Loucy (cell line): Measurements from ENCODE around the gene RPA3.

ENCODE experiments used
- H2AFZ ChIP-seq: fragments of 200-600 bp; sonication (generic); 2 replicates; pipeline ENCODE4 v1.6.0; 2016; ENCODE audit warnings: antibody characterized with exemption, mild to moderate bottlenecking, low read length, moderate library complexity
- H3F3A ChIP-seq: fragments of 200-600 bp; 2 replicates; pipeline ENCODE4 v1.6.0; 2016; ENCODE audit warnings: antibody characterized with exemption, low read depth, mild to moderate bottlenecking
- H3K27me3 ChIP-seq: fragments of 200-600 bp; sonication (generic); 2 replicates; pipeline ENCODE4 v1.6.1; 2014; ENCODE audit warnings: low read length, mild to moderate bottlenecking; ENCODE audit not compliant: insufficient read depth, poor library complexity, severe bottlenecking
- H3K36me3 ChIP-seq: fragments of 200-600 bp; sonication (generic); 2 replicates; pipeline ENCODE4 v1.6.1; 2016; ENCODE audit warnings: low read length; ENCODE audit not compliant: insufficient read depth
- H3K4me1 ChIP-seq: fragments of 200-600 bp; sonication (generic); 2 replicates; pipeline ENCODE4 v1.5.1; 2014; ENCODE audit warnings: low read length, mild to moderate bottlenecking; ENCODE audit not compliant: insufficient read depth, poor library complexity, severe bottlenecking
- H3K4me2 ChIP-seq: fragments of 200-600 bp; sonication (generic); 2 replicates; pipeline ENCODE4 v1.6.0; 2014; ENCODE audit warnings: antibody characterized with exemption, low read length, low read depth, mild to moderate bottlenecking; ENCODE audit not compliant: poor library complexity, severe bottlenecking
- H3K4me3 ChIP-seq: fragments of 200-600 bp; sonication (generic); 2 replicates; pipeline ENCODE4 v1.5.1; 2014; ENCODE audit warnings: low read length, mild to moderate bottlenecking, mixed read lengths; ENCODE audit not compliant: poor library complexity, severe bottlenecking
- H3K79me2 ChIP-seq: fragments of 200-600 bp; sonication (generic); 2 replicates; pipeline ENCODE4 v1.6.1; 2014; ENCODE audit warnings: low read length; ENCODE audit not compliant: insufficient read depth
- H3K9ac ChIP-seq: fragments of 200-600 bp; sonication (generic); 2 replicates; pipeline ENCODE4 v1.6.0; 2014; ENCODE audit warnings: mild to moderate bottlenecking, low read depth, low read length, moderate library complexity; ENCODE audit not compliant: poor library complexity, severe bottlenecking
- H3K9me2 ChIP-seq: fragments of 200-600 bp; sonication (generic); replicated peaks from 2 replicates; pipeline ENCODE4 v1.6.1; 2016; ENCODE audit warnings: low read depth, low read length, mixed read lengths
- H3K9me3 ChIP-seq: fragments of 200-600 bp; sonication (generic); 2 replicates; pipeline ENCODE4 v1.6.1; 2014; ENCODE audit warnings: mild to moderate bottlenecking, antibody characterized with exemption, low read length, low read depth; ENCODE audit not compliant: insufficient read depth
- H4K20me1 ChIP-seq: fragments of 200-600 bp; sonication (generic); 2 replicates; pipeline ENCODE4 v1.6.0; 2014; ENCODE audit warnings: antibody characterized with exemption, low read length, mild to moderate bottlenecking; ENCODE audit not compliant: insufficient read depth, poor library complexity, severe bottlenecking
- CTCF ChIP-seq: fragments of 200-600 bp; sonication (generic); conservative IDR thresholded peaks from 2 replicates; pipeline ENCODE4 v1.5.1; 2014; ENCODE audit warnings: mild to moderate bottlenecking, antibody characterized with exemption, low read length
- EZH2phosphoT487 ChIP-seq: fragments of 200-600 bp; IDR thresholded peaks from 2 replicates; pipeline ENCODE4 v1.6.1; 2018; ENCODE audit warnings: antibody characterized with exemption, mild to moderate bottlenecking, moderate library complexity, borderline replicate concordance

RPA3 gene

GRCh38 chr7:7596176-7596575 lies 122.2 kb downstream of the RPA3 start:
- Histone ChIP-seq H4K20me1 (no peaks in the 10 kb centered on the region), H3K27me3 (no peaks in the 10 kb centered on the region), H3K4me3 (no peak overlapping the region), H3K36me3 (peaks cover 13% of the 10 kb centered on the region; the same call in 1 of the 2 replicates), H3K4me1 (peaks cover 7% of the 10 kb centered on the region), H2AFZ (no peak overlapping the region), H3K79me2 (no peaks in the 10 kb centered on the region), H3K4me2 (no peak overlapping the region), H3K9me2 (no peaks in the 10 kb centered on the region), H3K9ac (peak overlapping the region; percentile 16), H3F3A (no peaks in the 10 kb centered on the region), H3K9me3 (no peaks in the 10 kb centered on the region)
- no peak for TF ChIP-seq CTCF
- no peak for TF ChIP-seq EZH2phosphoT487

GRCh38 chr7:7595451-7595850 lies 123.0 kb downstream of the RPA3 start:
- Histone ChIP-seq H4K20me1 (no peaks in the 10 kb centered on the region), H3K4me1 (peaks cover 8% of the 10 kb centered on the region), H3K27me3 (no peaks in the 10 kb centered on the region), H3K79me2 (no peaks in the 10 kb centered on the region), H3K4me2 (no peak overlapping the region), H3K4me3 (no peak overlapping the region), H3K9me3 (no peaks in the 10 kb centered on the region), H3K36me3 (peaks cover 13% of the 10 kb centered on the region; the same call in 1 of the 2 replicates), H3F3A (no peaks in the 10 kb centered on the region), H3K9ac (no peak overlapping the region), H2AFZ (no peak overlapping the region), H3K9me2 (no peaks in the 10 kb centered on the region)
- TF ChIP-seq CTCF, result peak; percentile 71
- TF ChIP-seq EZH2phosphoT487, result no peak
